MCF 10A (cell line): ENCODE measurements around the gene PIK3IP1. TPM values are rescaled to one million over a fixed set of nuclear protein-coding genes. Genes with fewer than 3 reads are reported as not detected.
A peak's percentile ranks its signal among the peaks of the same experiment; 100 is the strongest.

Experiments
- BruUV-seq: library from RNA; stranded (reverse); fragments of 400-500 nt; replicated peaks from 2 replicates; lab custom pipeline; 2021; lab: Mats Ljungman, UMichigan
- CTCF ChIA-PET: fragments of 300-600 bp; sonication (Branson Sonifier 250); formaldehyde crosslinking; extraction: SDS; loops from one replicate; lab custom pipeline; 2021; ENCODE audit warnings: antibody characterized with exemption, inconsistent platforms; lab: Yijun Ruan, JAX
- POLR2A ChIA-PET: fragments of 300-600, 350-650 bp; sonication (Branson Sonifier 250); formaldehyde crosslinking; extraction: SDS; loops from one replicate; lab custom pipeline; 2020; ENCODE audit warnings: antibody characterized with exemption, inconsistent platforms; lab: Yijun Ruan, JAX
- DNase-seq: peaks from one replicate; pipeline ENCODE4 v3.0.0-alpha.2; 2018; ENCODE audit not compliant: unreplicated experiment
- H3K27ac Mint-ChIP-seq: one replicate; pipeline ENCODE4 v1.8.0; 2022; ENCODE audit warnings: mild to moderate bottlenecking, low read depth, mixed read lengths; ENCODE audit not compliant: unreplicated experiment
- H3K27me3 Mint-ChIP-seq: one replicate; pipeline ENCODE4 v1.8.0; 2022; ENCODE audit warnings: mixed read lengths; ENCODE audit not compliant: insufficient read depth, unreplicated experiment
- H3K36me3 Mint-ChIP-seq: one replicate; pipeline ENCODE4 v1.8.0; 2022; ENCODE audit warnings: mild to moderate bottlenecking, moderate library complexity, mixed read lengths; ENCODE audit not compliant: insufficient read depth, unreplicated experiment
- H3K4me1 Mint-ChIP-seq: one replicate; pipeline ENCODE4 v1.8.0; 2022; ENCODE audit warnings: mixed read lengths; ENCODE audit not compliant: insufficient read depth, unreplicated experiment
- H3K4me3 Mint-ChIP-seq: one replicate; pipeline ENCODE4 v1.8.0; 2022; ENCODE audit warnings: mild to moderate bottlenecking, moderate library complexity, mixed read lengths; ENCODE audit not compliant: unreplicated experiment
- H3K9me3 Mint-ChIP-seq: one replicate; pipeline ENCODE4 v1.8.0; 2022; ENCODE audit warnings: mixed read lengths; ENCODE audit not compliant: unreplicated experiment
- intact Hi-C: fragments of 100-400 bp; cut with micrococcal nuclease; formaldehyde crosslinking; loops from 2 replicates; pipeline ENCODE4 v1.14.1; 2022
- total RNA-seq: library from RNA; stranded (reverse); gene quantifications from 2 replicates; pipeline ENCODE4 v1.2.3, GENCODE V29; 2022
- TF ChIP-seq, protein P1 (sequence below): fragments of 200-600 bp; IDR thresholded peaks from one replicate; pipeline ENCODE4 v1.8.0; 2022; ENCODE audit warnings: antibody characterized with exemption, mild to moderate bottlenecking; ENCODE audit not compliant: unreplicated experiment

Gene PIK3IP1
- total RNA-seq, 1 experiment from 2014 or later: 0.93 TPM

GRCh38 chr22:31291481-31292235, 630 bp downstream of the PIK3IP1 start:
- DNase-seq: peak; percentile 19
- H3K4me3 Mint-ChIP-seq: peak overlapping the region; percentile 82
- no peaks in the 10 kb centered on the region for H3K9me3 Mint-ChIP-seq
- peaks cover 21% of the 10 kb centered on the region for H3K4me1 Mint-ChIP-seq
- no peaks in the 10 kb centered on the region for H3K36me3 Mint-ChIP-seq
- TSS peak; percentile 36 for BruUV-seq
- ChIA-PET POLR2A (interaction anchor here (0.5 to 15.7 kb wide), 21 partner anchors 10 to 370 kb away, joined by 3 to 207 read pairs (median 9); partner anchors contain the start of genes DRG1, LIMK2, MORC2 and PATZ1), CTCF (interaction anchor here (0.6 to 8.2 kb wide), 8 partner anchors 9 to 95 kb away, joined by 3 to 65 read pairs (median 4); no protein-coding TSS in a partner anchor)
- H3K27me3 Mint-ChIP-seq: no peaks in the 10 kb centered on the region
- intact Hi-C loops: loop anchor here (2.0 kb wide), 1 partner anchor 21 kb away; no protein-coding TSS in a partner anchor
- TF ChIP-seq, protein P1, sequence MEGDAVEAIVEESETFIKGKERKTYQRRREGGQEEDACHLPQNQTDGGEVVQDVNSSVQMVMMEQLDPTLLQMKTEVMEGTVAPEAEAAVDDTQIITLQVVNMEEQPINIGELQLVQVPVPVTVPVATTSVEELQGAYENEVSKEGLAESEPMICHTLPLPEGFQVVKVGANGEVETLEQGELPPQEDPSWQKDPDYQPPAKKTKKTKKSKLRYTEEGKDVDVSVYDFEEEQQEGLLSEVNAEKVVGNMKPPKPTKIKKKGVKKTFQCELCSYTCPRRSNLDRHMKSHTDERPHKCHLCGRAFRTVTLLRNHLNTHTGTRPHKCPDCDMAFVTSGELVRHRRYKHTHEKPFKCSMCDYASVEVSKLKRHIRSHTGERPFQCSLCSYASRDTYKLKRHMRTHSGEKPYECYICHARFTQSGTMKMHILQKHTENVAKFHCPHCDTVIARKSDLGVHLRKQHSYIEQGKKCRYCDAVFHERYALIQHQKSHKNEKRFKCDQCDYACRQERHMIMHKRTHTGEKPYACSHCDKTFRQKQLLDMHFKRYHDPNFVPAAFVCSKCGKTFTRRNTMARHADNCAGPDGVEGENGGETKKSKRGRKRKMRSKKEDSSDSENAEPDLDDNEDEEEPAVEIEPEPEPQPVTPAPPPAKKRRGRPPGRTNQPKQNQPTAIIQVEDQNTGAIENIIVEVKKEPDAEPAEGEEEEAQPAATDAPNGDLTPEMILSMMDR: no peak
- no peak overlapping the region for H3K27ac Mint-ChIP-seq

- intact Hi-C loops: no loop called here
- H3K27me3 Mint-ChIP-seq: no peaks in the 10 kb centered on the region
- H3K4me1 Mint-ChIP-seq: peaks cover 13% of the 10 kb centered on the region
- BruUV-seq: no TSS peak
- H3K27ac Mint-ChIP-seq: peak overlapping the region; percentile 70
- H3K36me3 Mint-ChIP-seq: peaks cover 8% of the 10 kb centered on the region
- no peaks in the 10 kb centered on the region for H3K9me3 Mint-ChIP-seq
- ChIA-PET CTCF (interaction anchor here (0.6 to 8.2 kb wide), 5 partner anchors 21 to 133 kb away, joined by 3 to 65 read pairs (median 4); no protein-coding TSS in a partner anchor), POLR2A (interaction anchor here (0.5 to 15.7 kb wide), 26 partner anchors 9 to 371 kb away, joined by 3 to 207 read pairs (median 10); partner anchors contain the start of genes DRG1, LIMK2, MORC2 and PATZ1)
- DNase-seq: peak; percentile 93
- H3K4me3 Mint-ChIP-seq: peak overlapping the region; percentile 82
- TF ChIP-seq, protein P1: no peak
These were observed 1.5 kb downstream of the PIK3IP1 start for GRCh38 chr22:31290494-31291471.

GRCh38 chr22:31289344-31289743, 2.9 kb downstream of the PIK3IP1 start:
- Mint-ChIP-seq H3K4me3 (no peak overlapping the region), H3K4me1 (peaks cover 12% of the 10 kb centered on the region), H3K9me3 (no peaks in the 10 kb centered on the region), H3K27ac (no peak overlapping the region), H3K27me3 (no peaks in the 10 kb centered on the region), H3K36me3 (peaks cover 10% of the 10 kb centered on the region)
- DNase-seq: no peak
- TF ChIP-seq, protein P1: no peak
- POLR2A ChIA-PET: interaction anchor here (0.5 to 15.7 kb wide), 14 partner anchors 8 to 867 kb away, joined by 3 to 207 read pairs (median 16); partner anchors contain the start of genes PATZ1 and RNF185
- BruUV-seq: no TSS peak
- CTCF ChIA-PET: interaction anchor here (1.7 kb wide), 1 partner anchor 24 kb away, joined by 10 read pairs; no protein-coding TSS in a partner anchor
- intact Hi-C loops: no loop called here
